DMS53 treated with DMSO at 0.1 percent for 48 hours (cell line): ENCODE data around the gene CD58.

Source experiments
- DNase-seq: peaks from one replicate; lab custom pipeline; 2025; ENCODE audit not compliant: unreplicated experiment; lab: John Stamatoyannopoulos, UW

The CD58 gene

GRCh38 chr1:116494353-116494692, 76.5 kb downstream of the CD58 start:
- no peak for DNase-seq

GRCh38 chr1:116493484-116494352, 77.1 kb downstream of the CD58 start:
- DNase-seq = no peak

GRCh38 chr1:116493036-116493435, 77.8 kb downstream of the CD58 start:
- DNase-seq = no peak

GRCh38 chr1:116492358-116492811, 78.4 kb downstream of the CD58 start:
- no peak for DNase-seq

GRCh38 chr1:116491700-116492357, 79.0 kb downstream of the CD58 start:
- DNase-seq = no peak

GRCh38 chr1:116490588-116490987, 80.2 kb downstream of the CD58 start:
- no peak for DNase-seq

GRCh38 chr1:116489231-116489697, 81.6 kb downstream of the CD58 start:
- DNase-seq = no peak

- DNase-seq = no peak
Measured at GRCh38 chr1:116488071-116488470, 82.8 kb downstream of the CD58 start.

GRCh38 chr1:116487583-116487982, 83.2 kb downstream of the CD58 start:
- no peak for DNase-seq

- DNase-seq = no peak
Measured at GRCh38 chr1:116487031-116487430, 83.8 kb downstream of the CD58 start.

GRCh38 chr1:116486424-116486823, 84.4 kb downstream of the CD58 start:
- no peak for DNase-seq

- no peak for DNase-seq
Measured at GRCh38 chr1:116485976-116486375, 84.8 kb downstream of the CD58 start.

GRCh38 chr1:116485071-116485735, 85.6 kb downstream of the CD58 start:
- DNase-seq = peak; percentile 24

- no peak for DNase-seq
Measured at GRCh38 chr1:116483481-116484309, 87.1 kb downstream of the CD58 start.

GRCh38 chr1:116482490-116482889, 88.3 kb downstream of the CD58 start:
- DNase-seq = no peak

- DNase-seq = no peak
Measured at GRCh38 chr1:116481934-116482333, 88.9 kb downstream of the CD58 start.

- DNase-seq = no peak
Measured at GRCh38 chr1:116478621-116479020, 92.2 kb downstream of the CD58 start.

GRCh38 chr1:116477429-116477828, 93.4 kb downstream of the CD58 start:
- DNase-seq = no peak

- no peak for DNase-seq
Measured at GRCh38 chr1:116476321-116476720, 94.5 kb downstream of the CD58 start.

- DNase-seq = no peak
Measured at GRCh38 chr1:116475850-116476218, 95.0 kb downstream of the CD58 start.
